Neutrophil (primary cell): ENCODE measurements around the gene RAD51B.

Source experiments
- H3K27ac ChIP-seq: fragments of 200-600 bp; sonication (generic); 2 replicates; pipeline ENCODE4 v1.5.1; 2016; ENCODE audit warnings: mild to moderate bottlenecking, moderate library complexity
- H3K27me3 ChIP-seq: fragments of 200-600 bp; sonication (generic); 2 replicates; pipeline ENCODE4 v1.6.0; 2016; ENCODE audit warnings: mild to moderate bottlenecking
- H3K36me3 ChIP-seq: fragments of 200-600 bp; sonication (generic); 2 replicates; pipeline ENCODE4 v1.5.1; 2017
- H3K4me1 ChIP-seq, 2 experiments: fragments of 200-600 bp in 1 of 2; sonication (generic) in 1 of 2; 1 replicate in 1 of 2; 2 replicates in 1 of 2; pipeline versions ENCODE4 v1.5.1 to v1.6.1; 2013 to 2016; ENCODE audit warnings: low read depth in 1 of 2, low read length in 1 of 2, mild to moderate bottlenecking in 1 of 2, moderate library complexity in 1 of 2; ENCODE audit not compliant: control insufficient read depth in 1 of 2, insufficient read depth in 1 of 2
- H3K4me3 ChIP-seq, 2 experiments: fragments of 200-600 bp in 1 of 2; sonication (generic) in 1 of 2; 1 replicate in 1 of 2; 2 replicates in 1 of 2; pipeline ENCODE4 v1.5.1; 2013 to 2016; ENCODE audit warnings: low read depth in 1 of 2, low read length in 1 of 2, mild to moderate bottlenecking in 1 of 2, moderate library complexity in 1 of 2
- H3K9me3 ChIP-seq: fragments of 200-600 bp; sonication (generic); 2 replicates; pipeline ENCODE4 v1.5.1; 2016
- CTCF ChIP-seq: fragments of 200-600 bp; sonication (generic); IDR thresholded peaks from 2 replicates; pipeline ENCODE4 v1.5.1; 2016; ENCODE audit warnings: antibody characterized with exemption

RAD51B gene

DNA sequence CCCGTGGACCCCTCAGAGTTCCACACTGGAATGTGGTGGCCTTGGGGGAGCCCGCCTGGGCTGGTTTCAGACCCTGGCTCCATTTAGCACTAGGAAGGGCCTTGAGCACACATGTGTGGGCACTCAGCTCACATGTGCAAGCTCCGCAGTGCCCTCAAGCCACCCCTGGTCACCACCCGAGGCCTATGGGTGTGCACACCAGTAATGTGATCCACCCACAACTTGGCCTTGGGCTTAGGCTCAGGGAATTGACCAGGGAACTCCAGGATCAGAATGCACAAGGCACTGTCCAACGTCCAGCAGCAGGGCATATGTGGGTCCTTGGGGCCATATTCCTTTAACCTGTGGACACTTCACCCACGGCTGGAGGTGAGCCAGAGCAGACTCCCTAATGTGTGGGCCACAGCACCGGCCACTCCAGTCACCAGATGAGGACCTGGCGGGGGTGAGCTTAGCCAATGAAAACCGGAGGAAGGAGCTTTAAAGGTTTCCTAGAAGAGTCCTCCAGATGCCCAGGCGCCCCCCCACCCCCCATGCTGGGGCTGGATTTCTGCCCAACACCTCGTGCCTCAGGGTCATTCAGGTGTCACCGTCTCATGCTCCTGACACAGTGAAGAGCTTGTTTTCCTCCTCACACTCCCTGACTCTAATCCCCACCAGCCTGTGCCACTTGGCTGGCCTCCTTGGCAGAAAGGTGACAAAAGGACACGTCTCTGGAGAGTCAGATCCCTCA, 764.1 kb downstream of the RAD51B start:
- Histone ChIP-seq H3K4me3 (no peak overlapping the region), H3K4me1 (peaks cover 20 to 22% of the 10 kb centered on the region in 2 experiments), H3K9me3 (no peaks in the 10 kb centered on the region), H3K27me3 (no peaks in the 10 kb centered on the region), H3K36me3 (no peaks in the 10 kb centered on the region), H3K27ac (no peak overlapping the region)
- no peak for TF ChIP-seq CTCF

GRCh38 chr14:68584786-68585185, 765.2 kb downstream of the RAD51B start:
- Histone ChIP-seq H3K27ac (no peak overlapping the region), H3K27me3 (no peaks in the 10 kb centered on the region)
- TF ChIP-seq CTCF, result no peak

GRCh38 chr14:68585690-68586089, 766.1 kb downstream of the RAD51B start:
- no peak for TF ChIP-seq CTCF
- H3K27ac ChIP-seq, result no peak overlapping the region
- no peaks in the 10 kb centered on the region for H3K36me3 ChIP-seq
- H3K4me3 ChIP-seq, result no peak overlapping the region
- H3K9me3 ChIP-seq, result no peaks in the 10 kb centered on the region
- H3K27me3 ChIP-seq, result no peaks in the 10 kb centered on the region
- peaks cover 0 to 2% of the 10 kb centered on the region in 2 experiments for H3K4me1 ChIP-seq

More at GRCh38 chr14:68584786-68585185, 765.2 kb downstream of the RAD51B start:
- peaks cover 9 to 11% of the 10 kb centered on the region in 2 experiments for H3K4me1 ChIP-seq
- no peaks in the 10 kb centered on the region for H3K9me3 ChIP-seq
- H3K36me3 ChIP-seq, result no peaks in the 10 kb centered on the region
- no peak overlapping the region for H3K4me3 ChIP-seq

DNA sequence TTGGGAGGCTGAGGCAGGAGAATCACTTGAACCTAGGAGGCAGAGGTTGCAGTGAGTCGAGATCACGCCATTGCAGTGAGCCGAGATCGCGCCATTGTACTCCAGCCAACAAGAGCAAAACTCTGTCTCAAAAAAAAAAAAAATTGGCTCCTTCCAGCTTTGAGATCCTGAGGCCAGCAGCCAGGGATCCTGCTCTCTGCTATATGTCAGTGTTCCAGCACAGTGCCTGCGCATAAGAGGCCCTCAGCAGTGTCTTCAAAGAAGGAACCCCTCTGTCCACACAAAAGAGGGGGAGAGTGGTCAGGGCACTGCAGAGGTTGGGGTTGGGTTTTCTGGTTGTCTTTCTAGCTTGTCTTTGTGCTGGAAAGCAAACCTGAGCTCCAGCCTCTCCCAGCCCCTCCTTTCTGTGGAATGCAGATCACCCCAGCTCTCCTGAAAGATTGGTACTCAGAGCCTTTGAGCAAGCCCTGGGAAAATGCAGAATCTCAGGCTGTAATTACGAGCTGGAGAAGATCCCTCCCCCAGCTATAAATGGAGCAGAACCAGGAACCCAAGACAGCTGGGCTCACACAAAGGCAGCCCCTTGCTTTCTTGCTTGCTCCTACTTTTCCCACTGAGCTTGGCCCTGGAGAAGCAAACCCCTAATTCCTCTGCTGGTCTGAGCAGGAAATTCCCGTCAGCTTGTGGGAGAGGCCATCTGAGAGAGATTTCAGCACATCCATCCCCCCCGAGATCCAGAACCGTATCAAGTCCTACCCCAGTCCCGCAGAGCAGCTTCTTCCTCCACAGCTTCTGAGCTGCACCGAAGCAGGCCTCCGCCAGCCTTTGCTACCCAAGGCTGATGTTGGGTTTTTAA, 767.5 kb downstream of the RAD51B start:
- Histone ChIP-seq H3K36me3 (no peaks in the 10 kb centered on the region), H3K27ac (no peak overlapping the region), H3K9me3 (no peaks in the 10 kb centered on the region), H3K4me3 (no peak overlapping the region), H3K4me1 (no peaks in the 10 kb centered on the region), H3K27me3 (no peaks in the 10 kb centered on the region)
- TF ChIP-seq CTCF, result no peak

GRCh38 chr14:68587931-68588330, 768.4 kb downstream of the RAD51B start:
- Histone ChIP-seq H3K36me3 (no peaks in the 10 kb centered on the region), H3K27ac (no peak overlapping the region), H3K4me1 (peaks cover 0 to under 1% of the 10 kb centered on the region in 2 experiments), H3K4me3 (no peak overlapping the region), H3K27me3 (no peaks in the 10 kb centered on the region), H3K9me3 (no peaks in the 10 kb centered on the region)
- TF ChIP-seq CTCF, result no peak
